ENCODE measurements around the gene STAT4.

GRCh38 chr2:191087311-191087710 lies 63.5 kb downstream of the STAT4 start:
- TF ChIP-seq EZH2phosphoT487 (IDR thresholded peaks at IDR 0.05; ENCODE audit: borderline replicate concordance, low read length), result no peak
- TF ChIP-seq, protein P1, sequence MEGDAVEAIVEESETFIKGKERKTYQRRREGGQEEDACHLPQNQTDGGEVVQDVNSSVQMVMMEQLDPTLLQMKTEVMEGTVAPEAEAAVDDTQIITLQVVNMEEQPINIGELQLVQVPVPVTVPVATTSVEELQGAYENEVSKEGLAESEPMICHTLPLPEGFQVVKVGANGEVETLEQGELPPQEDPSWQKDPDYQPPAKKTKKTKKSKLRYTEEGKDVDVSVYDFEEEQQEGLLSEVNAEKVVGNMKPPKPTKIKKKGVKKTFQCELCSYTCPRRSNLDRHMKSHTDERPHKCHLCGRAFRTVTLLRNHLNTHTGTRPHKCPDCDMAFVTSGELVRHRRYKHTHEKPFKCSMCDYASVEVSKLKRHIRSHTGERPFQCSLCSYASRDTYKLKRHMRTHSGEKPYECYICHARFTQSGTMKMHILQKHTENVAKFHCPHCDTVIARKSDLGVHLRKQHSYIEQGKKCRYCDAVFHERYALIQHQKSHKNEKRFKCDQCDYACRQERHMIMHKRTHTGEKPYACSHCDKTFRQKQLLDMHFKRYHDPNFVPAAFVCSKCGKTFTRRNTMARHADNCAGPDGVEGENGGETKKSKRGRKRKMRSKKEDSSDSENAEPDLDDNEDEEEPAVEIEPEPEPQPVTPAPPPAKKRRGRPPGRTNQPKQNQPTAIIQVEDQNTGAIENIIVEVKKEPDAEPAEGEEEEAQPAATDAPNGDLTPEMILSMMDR (IDR thresholded peaks at IDR 0.05; ENCODE audit: low read depth, low read length, poor library complexity, severe bottlenecking), result no peak
